SK-N-SH (cell line): ENCODE measurements around the gene PHF14. TPM values are rescaled to one million over a fixed set of nuclear protein-coding genes. Genes with fewer than 3 reads are reported as not detected.

Experiments
- CTCF ChIA-PET: fragments of 300-600, 350-600 bp; formaldehyde crosslinking; extraction: SDS; loops from one replicate; lab custom pipeline; 2021; lab: Yijun Ruan, JAX
- POLR2A ChIA-PET: fragments of 350-600 bp; sonication (Branson Sonifier 250); formaldehyde crosslinking; extraction: SDS; loops from one replicate; lab custom pipeline; 2020; ENCODE audit warnings: antibody characterized with exemption, inconsistent platforms; lab: Yijun Ruan, JAX
- DNase-seq: peaks from one replicate; pipeline ENCODE4 v3.0.0; 2012
- H2AFZ ChIP-seq: fragments of 200-600 bp; sonication (generic); 2 replicates; pipeline ENCODE4 v1.8.1; 2016; ENCODE audit warnings: antibody characterized with exemption, mild to moderate bottlenecking, low read depth
- H3F3A ChIP-seq: fragments of 200-600 bp; sonication (generic); replicated peaks from 2 replicates; pipeline ENCODE3; 2016; ENCODE audit warnings: antibody characterized with exemption, mild to moderate bottlenecking; ENCODE audit not compliant: insufficient read depth
- H3K27ac ChIP-seq, 2 experiments: fragments of 200-500 bp in 1 of 2; fragments of 200-600 bp in 1 of 2; sonication (Bioruptor generic) in 1 of 2; sonication (generic), shearing (Covaris generic) in 1 of 2; 2 replicates each; pipeline versions ENCODE4 v1.5.1 to v1.6.1; 2014 to 2016; ENCODE audit warnings: low read depth in 2 of 2, inconsistent platforms in 1 of 2, low read length in 1 of 2, mild to moderate bottlenecking in 1 of 2, mixed read lengths in 1 of 2
- H3K27me3 ChIP-seq: fragments of 200-600 bp; sonication (generic), shearing (Covaris generic); 2 replicates; pipeline ENCODE4 v1.6.1; 2016; ENCODE audit warnings: mixed run types; ENCODE audit not compliant: insufficient read depth
- H3K36me3 ChIP-seq, 2 experiments: fragments of 200-500 bp in 1 of 2; fragments of 200-600 bp in 1 of 2; sonication (Bioruptor generic) in 1 of 2; sonication (generic) in 1 of 2; replicated peaks in 1 of 2; 2 replicates each; pipeline versions ENCODE3 to v1.5.1; 2014 to 2016; ENCODE audit warnings: low read length in 1 of 2, mild to moderate bottlenecking in 1 of 2; ENCODE audit not compliant: insufficient read depth in 2 of 2, control insufficient read depth in 1 of 2
- H3K4me1 ChIP-seq, 2 experiments: fragments of 200-500 bp in 1 of 2; fragments of 200-600 bp in 1 of 2; sonication (Bioruptor generic) in 1 of 2; sonication (generic), shearing (Covaris generic) in 1 of 2; 2 replicates each; pipeline versions ENCODE4 v1.5.1 to v1.6.1; 2014 to 2016; ENCODE audit warnings: low read depth in 1 of 2, low read length in 1 of 2, mixed run types in 1 of 2; ENCODE audit not compliant: insufficient read depth in 2 of 2, control insufficient read depth in 1 of 2
- H3K4me2 ChIP-seq: fragments of 200-600 bp; sonication (generic), shearing (Covaris generic); 2 replicates; pipeline ENCODE4 v1.6.1; 2017; ENCODE audit warnings: mixed run types
- H3K4me3 ChIP-seq, 2 experiments: fragments of 200-500 bp in 1 of 2; fragments of 200-600 bp in 1 of 2; sonication (Bioruptor generic) in 1 of 2; sonication (generic), shearing (Covaris generic) in 1 of 2; 2 replicates each; pipeline versions ENCODE4 v1.5.1 to v1.8.1; 2014 to 2016; ENCODE audit warnings: low read depth in 2 of 2, inconsistent platforms in 1 of 2, low read length in 1 of 2, mild to moderate bottlenecking in 1 of 2, mixed read lengths in 1 of 2, moderate library complexity in 1 of 2
- H3K79me2 ChIP-seq: fragments of 200-600 bp; sonication (generic); 2 replicates; pipeline ENCODE4 v1.8.1; 2017; ENCODE audit warnings: mild to moderate bottlenecking; ENCODE audit not compliant: insufficient read depth
- H3K9ac ChIP-seq: fragments of 200-600 bp; sonication (generic); 2 replicates; pipeline ENCODE4 v1.6.1; 2017; ENCODE audit warnings: mixed run types
- H3K9me2 ChIP-seq: fragments of 200-600 bp; sonication (generic); 2 replicates; pipeline ENCODE4 v1.6.1; 2017; ENCODE audit warnings: mixed run types
- H3K9me3 ChIP-seq: fragments of 200-600 bp; sonication (generic); 2 replicates; pipeline ENCODE4 v1.6.1; 2017; ENCODE audit warnings: mixed run types, mild to moderate bottlenecking, moderate library complexity
- H4K20me1 ChIP-seq: fragments of 200-600 bp; sonication (generic); 2 replicates; pipeline ENCODE4 v1.6.1; 2017; ENCODE audit warnings: mild to moderate bottlenecking, mixed run types; ENCODE audit not compliant: insufficient read depth
- CHD2 ChIP-seq: fragments of 150-350 bp; IDR thresholded peaks from 2 replicates; pipeline ENCODE4 v1.6.1; 2018; ENCODE audit warnings: low read length; ENCODE audit not compliant: partially characterized antibody
- ELF1 ChIP-seq: IDR thresholded peaks from 2 replicates; pipeline ENCODE4 v1.4.0; 2012
- GABPA ChIP-seq: IDR thresholded peaks from 2 replicates; pipeline ENCODE4 v1.4.0; 2012; ENCODE audit warnings: low read depth, mild to moderate bottlenecking
- GATA2 ChIP-seq: sonication (generic); formaldehyde crosslinking; IDR thresholded peaks from 2 replicates; pipeline ENCODE4 v1.5.0; 2020; ENCODE audit warnings: mild to moderate bottlenecking, missing genetic modification reagents
- IRF3 ChIP-seq: fragments of 150-350 bp; IDR thresholded peaks from 2 replicates; pipeline ENCODE4 v1.6.1; 2016; ENCODE audit warnings: mild to moderate bottlenecking, low read depth, low read length
- MAX ChIP-seq: IDR thresholded peaks from 2 replicates; pipeline ENCODE4 v1.4.0; 2012; ENCODE audit warnings: low read depth
- MXI1 ChIP-seq: IDR thresholded peaks from 2 replicates; pipeline ENCODE4 v1.6.1; 2012; ENCODE audit warnings: mild to moderate bottlenecking, low read depth, low read length, improper control_type of control experiment
- NFIC ChIP-seq: IDR thresholded peaks from 2 replicates; pipeline ENCODE4 v1.4.0; 2012; ENCODE audit warnings: borderline replicate concordance
- NRF1 ChIP-seq: IDR thresholded peaks from 2 replicates; pipeline ENCODE4 v1.6.1; 2012; ENCODE audit warnings: low read depth, mild to moderate bottlenecking, low read length
- PBX3 ChIP-seq: IDR thresholded peaks from 2 replicates; pipeline ENCODE4; 2012
- POLR2AphosphoS5 ChIP-seq: IDR thresholded peaks from 2 replicates; pipeline ENCODE4 v1.6.1; 2012; ENCODE audit warnings: low read depth, low read length
- RAD21 ChIP-seq: IDR thresholded peaks from 2 replicates; pipeline ENCODE4 v1.6.1; 2012; ENCODE audit warnings: mild to moderate bottlenecking, low read length
- RCOR1 ChIP-seq: fragments of 150-350 bp; IDR thresholded peaks from 2 replicates; pipeline ENCODE4 v1.6.1; 2017; ENCODE audit warnings: antibody characterized with exemption, low read length
- REST ChIP-seq: IDR thresholded peaks from 2 replicates; pipeline ENCODE4 v1.6.1; 2012; ENCODE audit warnings: mild to moderate bottlenecking, low read depth, low read length, moderate library complexity
- RFX5 ChIP-seq: IDR thresholded peaks from 2 replicates; pipeline ENCODE4 v1.6.1; 2012; ENCODE audit warnings: mild to moderate bottlenecking, improper control_type of control experiment, low read length
- RXRA ChIP-seq: IDR thresholded peaks from 2 replicates; pipeline ENCODE4 v1.4.0; 2012; ENCODE audit warnings: low read depth, mild to moderate bottlenecking, borderline replicate concordance
- SIN3A ChIP-seq: IDR thresholded peaks from 2 replicates; pipeline ENCODE4 v1.6.1; 2012; ENCODE audit warnings: low read depth, mild to moderate bottlenecking, low read length, moderate library complexity, borderline replicate concordance
- TAF1 ChIP-seq: IDR thresholded peaks from 2 replicates; pipeline ENCODE4 v1.6.1; 2012; ENCODE audit warnings: low read depth, mild to moderate bottlenecking, low read length, moderate library complexity, borderline replicate concordance
- TCF12 ChIP-seq: IDR thresholded peaks from 2 replicates; pipeline ENCODE4 v1.4.0; 2012
- TEAD4 ChIP-seq: IDR thresholded peaks from 2 replicates; pipeline ENCODE4 v1.4.0; 2012; ENCODE audit warnings: mild to moderate bottlenecking, borderline replicate concordance; ENCODE audit not compliant: insufficient read depth
- USF1 ChIP-seq: IDR thresholded peaks from 2 replicates; pipeline ENCODE4 v1.4.0; 2012; ENCODE audit warnings: low read depth, borderline replicate concordance
- WGBS: methylation state at CpG from one replicate; pipeline ENCODE4 v1.1.6; 2017; ENCODE audit warnings: low lambda C conversion rate; 5-methylcytosine and 5-hydroxymethylcytosine counted together
- polyA plus RNA-seq, 3 experiments: library from polyadenylated mRNA; depleted of rRNA; stranded (reverse); fragments of >200 nt; gene quantifications; 2 replicates each; pipeline ENCODE4 v1.2.3, GENCODE V29; 2012

Gene PHF14
- polyA plus RNA-seq, 1 of the 3 experiments (the other 2 are of a cell fraction) = 19.2 TPM

GRCh38 chr7:10939911-10940703 is 33.6 kb upstream of the PHF14 start:
- peak; percentile 99 for DNase-seq
- TF ChIP-seq NRF1 = peak; percentile 65
- no peak for TF ChIP-seq ELF1
- peak; percentile 51; the same call in 1 of the 2 replicates for TF ChIP-seq MXI1
- TF ChIP-seq NFIC = peak; percentile 4; the same call in 1 of the 2 replicates
- no peak; the same call in 1 of the 2 replicates for TF ChIP-seq RXRA
- peak; percentile 25 for TF ChIP-seq RCOR1
- peak; percentile 98 for TF ChIP-seq TAF1
- no peak; the same call in 1 of the 2 replicates for TF ChIP-seq GABPA
- no peak for TF ChIP-seq RFX5
- TF ChIP-seq TEAD4 = 0 out of 2 replicates have a peak, but pooled peaks have one; percentile 23
- peak; percentile 20; the same call in 1 of the 2 replicates for TF ChIP-seq GATA2 (CRISPR knock-in tag)
- peak; percentile 100 for TF ChIP-seq POLR2AphosphoS5
- no peak for TF ChIP-seq USF1
- peak; percentile 81; the same call in 1 of the 2 replicates for TF ChIP-seq SIN3A
- TF ChIP-seq MAX = peak; percentile 42
- peak; percentile 48 for TF ChIP-seq CHD2
- TF ChIP-seq RAD21 = peak; percentile 30
- TF ChIP-seq REST = peak; percentile 38; the same call in 1 of the 2 replicates
- 0 out of 2 replicates have a peak, but pooled peaks have one; percentile 5 for TF ChIP-seq IRF3
- peak; percentile 14; the same call in 1 of the 2 replicates for TF ChIP-seq TCF12
- no peak; the same call in 1 of the 2 replicates for TF ChIP-seq PBX3
- Histone ChIP-seq H3K79me2 (peaks cover 47% of the 10 kb centered on the region), H3K9me2 (no peaks in the 10 kb centered on the region), H3K27me3 (no peaks in the 10 kb centered on the region), H3K9ac (peak overlapping the region; percentile 89), H3K27ac (peak overlapping the region; percentile 95 to 99), H3K4me1 (peaks cover 5 to 18% of the 10 kb centered on the region in 2 experiments; a peak in 2 of 4 replicates), H3K9me3 (no peaks in the 10 kb centered on the region), H3K4me2 (peak overlapping the region; percentile 78), H3K36me3 (peaks cover 26 to 27% of the 10 kb centered on the region in 2 experiments), H3F3A (no peaks in the 10 kb centered on the region), H4K20me1 (peaks cover 8% of the 10 kb centered on the region; the same call in 1 of the 2 replicates), H2AFZ (peak overlapping the region; percentile 93), H3K4me3 (peak overlapping the region; percentile 91 to 92)
- 0% methylated on average over 52 of the region's 61 CpGs for WGBS
- CTCF ChIA-PET = interaction anchor here (0.8 to 2.3 kb wide), 8 partner anchors 12 to 406 kb away, joined by 3 to 19 read pairs (median 3); partner anchors contain the start of gene PHF14
- POLR2A ChIA-PET = interaction anchor here (0.8 to 2.4 kb wide), 8 partner anchors 19 to 892 kb away, joined by 3 to 43 read pairs (median 4); partner anchors contain the start of genes PHF14 and THSD7A
